Lower leg skin (tissue), 4 donors: ENCODE measurements around the gene ZDHHC19. TPM values are rescaled to one million over a fixed set of nuclear protein-coding genes. Genes with fewer than 3 reads are reported as not detected.
"Not testable (repeated sequence)": the region's sequence is repeated elsewhere in the genome, so short reads cannot be mapped to it uniquely, and the experiment has no call there.

Source experiments
- DNase-seq, 2 donors: peaks; one replicate each; pipeline ENCODE4 v3.0.0-alpha.2; 2019; ENCODE audit warnings: low spot score in 2 of 2
- H3K4me3 ChIP-seq: fragments of 200-600 bp; sonication (generic); 2 replicates; pipeline ENCODE4 v1.5.1; 2017; ENCODE audit warnings: mild to moderate bottlenecking, low read depth; ENCODE audit not compliant: poor library complexity, severe bottlenecking
- POLR2A ChIP-seq, 2 donors: fragments of 450-650 bp; IDR thresholded peaks; one replicate each; pipeline ENCODE4 v1.6.1; 2016 to 2017; ENCODE audit warnings: antibody characterized with exemption in 2 of 2, mild to moderate bottlenecking in 1 of 2, moderate library complexity in 1 of 2
- WGBS, 2 donors: methylation state at CpG; one replicate each; pipeline ENCODE4 v1.1.5; 2018; 5-methylcytosine and 5-hydroxymethylcytosine counted together
- intact Hi-C: fragments of 100-400 bp; cut with DNase I; formaldehyde crosslinking; loops from one replicate; pipeline ENCODE4 v1.15.0; 2023; ENCODE audit warnings: low total_unique reads
- total RNA-seq, 4 donors: library from RNA; depleted of rRNA; stranded (reverse); fragments of >200 nt; gene quantifications; one replicate each; pipeline ENCODE4 v1.1.0, GENCODE V29; 2016
- TF ChIP-seq, protein P1 (sequence below), 3 donors: fragments of 450-650 bp; IDR thresholded peaks; one replicate each; pipeline ENCODE4 v1.5.1; 2016; ENCODE audit warnings: antibody characterized with exemption in 3 of 3, mild to moderate bottlenecking in 3 of 3, moderate library complexity in 2 of 3

The ZDHHC19 gene
- total RNA-seq, 4 donors from 2014 or later: not detected

DNA sequence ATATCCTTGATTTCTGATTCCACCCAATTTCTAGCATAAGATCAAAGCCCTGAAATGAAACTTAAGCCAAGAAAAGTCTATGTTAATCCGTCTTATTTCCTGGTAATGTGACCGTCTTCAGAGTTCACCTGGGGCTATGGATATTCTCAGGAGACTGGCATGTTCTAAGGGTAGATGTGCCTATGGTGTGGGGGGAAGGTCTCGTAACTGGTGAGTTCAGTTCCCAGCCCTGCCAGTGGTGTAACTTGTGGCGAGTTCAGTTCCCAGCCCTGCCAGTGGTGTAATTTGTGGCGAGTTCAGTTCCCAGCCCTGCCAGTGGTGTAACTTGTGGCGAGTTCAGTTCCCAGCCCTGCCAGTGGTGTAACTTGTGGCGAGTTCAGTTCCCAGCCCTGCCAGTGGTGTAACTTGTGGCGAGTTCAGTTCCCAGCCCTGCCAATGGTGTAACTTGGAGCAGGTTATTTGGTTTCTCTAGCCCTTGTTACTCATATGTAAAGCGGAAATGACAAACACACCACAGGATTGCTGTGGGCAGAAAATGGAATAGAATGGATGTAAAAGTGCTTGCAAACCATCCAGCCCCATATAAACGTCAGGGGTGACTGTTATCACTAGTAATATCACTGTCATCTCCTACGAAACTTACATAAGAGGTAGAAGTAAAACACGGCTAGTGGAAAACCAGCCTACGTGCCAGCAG is 35.6 kb upstream of the ZDHHC19 start:
- WGBS, 2 donors: 82 to 87% methylated on average over 12 to 13 of the region's 13 CpGs
- TF ChIP-seq, protein P1, sequence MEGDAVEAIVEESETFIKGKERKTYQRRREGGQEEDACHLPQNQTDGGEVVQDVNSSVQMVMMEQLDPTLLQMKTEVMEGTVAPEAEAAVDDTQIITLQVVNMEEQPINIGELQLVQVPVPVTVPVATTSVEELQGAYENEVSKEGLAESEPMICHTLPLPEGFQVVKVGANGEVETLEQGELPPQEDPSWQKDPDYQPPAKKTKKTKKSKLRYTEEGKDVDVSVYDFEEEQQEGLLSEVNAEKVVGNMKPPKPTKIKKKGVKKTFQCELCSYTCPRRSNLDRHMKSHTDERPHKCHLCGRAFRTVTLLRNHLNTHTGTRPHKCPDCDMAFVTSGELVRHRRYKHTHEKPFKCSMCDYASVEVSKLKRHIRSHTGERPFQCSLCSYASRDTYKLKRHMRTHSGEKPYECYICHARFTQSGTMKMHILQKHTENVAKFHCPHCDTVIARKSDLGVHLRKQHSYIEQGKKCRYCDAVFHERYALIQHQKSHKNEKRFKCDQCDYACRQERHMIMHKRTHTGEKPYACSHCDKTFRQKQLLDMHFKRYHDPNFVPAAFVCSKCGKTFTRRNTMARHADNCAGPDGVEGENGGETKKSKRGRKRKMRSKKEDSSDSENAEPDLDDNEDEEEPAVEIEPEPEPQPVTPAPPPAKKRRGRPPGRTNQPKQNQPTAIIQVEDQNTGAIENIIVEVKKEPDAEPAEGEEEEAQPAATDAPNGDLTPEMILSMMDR (IDR thresholded peaks at IDR 0.05): no peak
- no peak for TF ChIP-seq POLR2A (IDR thresholded peaks at IDR 0.05)
- intact Hi-C loops: no loop called here
- DNase-seq: no peak
- no peak overlapping the region for H3K4me3 ChIP-seq

DNA sequence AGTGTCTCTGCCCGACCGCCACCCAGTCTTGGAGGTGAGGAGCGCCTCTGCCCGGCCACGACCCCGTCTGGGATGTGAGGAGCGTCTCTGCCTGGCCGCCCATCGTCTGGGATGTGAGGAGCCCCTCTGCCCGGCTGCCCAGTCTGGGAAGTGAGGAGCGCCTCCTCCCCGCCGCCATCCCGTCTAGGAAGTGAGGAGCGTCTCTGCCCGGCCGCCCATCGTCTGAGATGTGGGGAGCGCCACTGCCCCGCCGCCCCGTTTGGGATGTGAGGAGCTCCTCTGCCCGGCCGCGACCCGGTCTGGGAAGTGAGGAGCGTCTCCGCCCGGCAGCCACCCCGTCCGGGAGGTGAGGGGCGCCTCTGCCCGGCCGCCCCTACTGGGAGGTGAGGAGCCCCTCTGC is 33.0 kb upstream of the ZDHHC19 start:
- 97 to 98% methylated on average over 18 to 32 of the region's 34 CpGs for WGBS, 2 donors
- H3K4me3 ChIP-seq, intact Hi-C loops, DNase-seq: not testable (repeated sequence)

DNA sequence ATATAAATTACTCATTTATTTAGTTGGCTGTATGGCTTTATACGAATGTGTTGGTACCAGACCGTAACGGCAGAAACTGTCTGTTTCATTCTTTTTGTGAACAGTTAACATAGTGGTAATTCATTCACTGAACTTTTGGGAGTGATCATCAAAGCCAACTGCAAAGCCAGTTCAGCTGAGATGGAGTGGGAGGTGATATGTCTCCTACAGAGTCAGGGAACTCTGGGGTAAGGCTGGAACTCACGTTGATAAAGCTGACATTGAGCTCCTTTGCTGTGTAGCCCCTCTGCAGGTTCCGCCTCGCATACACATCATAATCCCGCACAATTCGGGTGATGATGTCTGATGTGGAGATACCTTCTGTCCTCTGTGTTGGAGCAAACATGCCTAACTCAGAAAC is 30.5 kb upstream of the ZDHHC19 start:
- intact Hi-C loops: no loop called here
- DNase-seq: no peak
- WGBS, 2 donors: 80 to 82% methylated on average over 8 of the region's 8 CpGs
- TF ChIP-seq, protein P1 (IDR thresholded peaks at IDR 0.05): no peak
- no peak for TF ChIP-seq POLR2A (IDR thresholded peaks at IDR 0.05)
- H3K4me3 ChIP-seq: no peak overlapping the region

DNA sequence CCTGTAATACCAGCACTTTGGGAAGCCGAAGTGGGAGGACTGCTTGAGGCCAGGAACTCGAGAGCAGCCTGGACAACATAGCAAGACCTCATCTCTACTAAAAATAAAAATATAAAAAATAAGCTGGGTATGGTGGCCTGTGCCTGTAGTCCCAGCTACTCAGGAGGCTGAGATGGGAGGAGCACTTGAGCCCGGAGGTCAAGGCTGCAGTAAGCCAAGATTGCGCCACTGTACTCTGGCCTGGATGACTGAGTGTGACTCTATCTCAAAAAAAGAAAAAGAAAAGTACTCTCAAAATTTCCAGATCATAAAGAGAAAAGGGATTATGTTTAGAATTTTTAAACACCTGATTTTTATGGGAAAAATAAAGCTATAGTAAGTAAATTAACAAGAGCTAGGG is 29.2 kb upstream of the ZDHHC19 start:
- no peak overlapping the region for H3K4me3 ChIP-seq
- TF ChIP-seq, protein P1 (IDR thresholded peaks at IDR 0.05): no peak
- no peak for TF ChIP-seq POLR2A (IDR thresholded peaks at IDR 0.05)
- 91 to 93% methylated on average over 4 of the region's 4 CpGs for WGBS, 2 donors
- DNase-seq: no peak
- intact Hi-C loops: no loop called here

DNA sequence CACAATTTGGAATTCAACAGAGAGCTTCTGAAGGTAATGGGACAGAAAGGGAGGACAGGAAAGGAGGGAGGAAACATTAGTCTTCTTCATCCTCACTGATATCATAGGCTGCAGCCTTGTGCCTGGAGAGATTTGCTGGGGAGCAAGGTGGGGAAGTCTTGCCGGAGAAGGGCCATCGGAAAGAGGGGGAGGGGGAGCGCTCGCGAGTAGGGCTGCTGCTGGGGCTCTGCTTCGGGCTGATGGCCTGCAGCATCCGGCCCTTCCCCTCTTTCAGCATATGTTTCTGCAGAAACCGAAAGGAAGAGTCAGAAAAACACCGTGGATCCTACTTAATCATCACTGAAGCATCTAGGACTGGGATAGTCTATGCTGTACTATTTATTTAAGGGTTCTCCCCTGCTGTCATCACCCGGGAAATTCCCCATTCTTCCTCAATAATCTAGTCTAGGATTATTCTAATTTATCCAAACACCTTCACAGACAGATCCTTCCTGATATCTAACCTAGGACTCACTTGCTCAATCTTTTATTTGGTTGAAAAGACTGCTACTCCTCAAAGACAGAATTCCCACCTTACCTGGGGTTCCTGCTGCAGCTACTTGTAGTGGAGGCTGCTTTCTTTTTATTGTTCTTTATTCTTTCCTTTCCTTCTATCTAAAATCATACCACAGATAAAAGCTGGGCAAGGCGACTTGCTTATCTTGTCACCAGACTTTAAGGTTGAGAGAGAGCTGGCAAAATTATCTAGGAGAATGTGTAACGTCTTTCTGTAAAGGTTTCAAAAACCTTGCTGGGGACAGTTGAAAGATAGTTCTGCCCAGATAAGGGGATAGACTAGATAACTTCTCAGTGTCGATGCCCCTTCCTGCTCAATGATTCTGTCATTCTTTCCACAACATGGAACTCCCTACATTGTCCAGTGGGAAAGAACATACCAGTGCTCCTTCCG is 27.7 kb upstream of the ZDHHC19 start:
- DNase-seq: no peak
- TF ChIP-seq, protein P1 (IDR thresholded peaks at IDR 0.05): no peak
- TF ChIP-seq POLR2A (IDR thresholded peaks at IDR 0.05): no peak
- 77 to 83% methylated on average over 14 of the region's 14 CpGs for WGBS, 2 donors
- no peak overlapping the region for H3K4me3 ChIP-seq
- intact Hi-C loops: no loop called here

DNA sequence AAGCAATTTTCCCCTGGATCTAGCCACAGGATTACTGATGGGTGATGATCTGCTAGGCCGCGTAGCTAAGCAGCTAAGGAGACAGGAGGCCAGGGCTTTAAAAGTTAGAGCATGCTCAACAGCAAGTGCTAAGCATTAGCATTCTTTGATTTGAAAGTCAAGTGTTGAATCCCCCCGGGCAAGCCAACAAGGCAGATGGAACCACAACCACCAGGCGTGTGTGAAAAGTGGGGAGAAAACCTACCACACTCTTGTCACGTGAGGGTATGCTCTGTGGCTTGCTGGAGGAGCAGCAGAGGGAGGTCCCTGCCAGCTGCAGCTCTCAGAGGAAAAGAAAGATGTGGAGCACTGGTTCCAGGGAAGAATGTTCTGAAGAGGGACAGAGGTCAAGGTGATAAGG is 26.0 kb upstream of the ZDHHC19 start:
- WGBS, 2 donors: 88% methylated on average over 5 of the region's 5 CpGs
- intact Hi-C loops: no loop called here
- DNase-seq: no peak
- H3K4me3 ChIP-seq: no peak overlapping the region
- TF ChIP-seq, protein P1 (IDR thresholded peaks at IDR 0.05): no peak
- TF ChIP-seq POLR2A (IDR thresholded peaks at IDR 0.05): no peak
